Loucy (cell line): ENCODE data around the gene CARD8.

Experiments used
- EZH2phosphoT487 ChIP-seq: fragments of 200-600 bp; IDR thresholded peaks from 2 replicates; pipeline ENCODE4 v1.6.1; 2018; ENCODE audit warnings: antibody characterized with exemption, mild to moderate bottlenecking, moderate library complexity, borderline replicate concordance
- TF ChIP-seq, protein P1 (sequence below): fragments of 200-600 bp; sonication (generic); conservative IDR thresholded peaks from 2 replicates; pipeline ENCODE4 v1.5.1; 2014; ENCODE audit warnings: mild to moderate bottlenecking, antibody characterized with exemption, low read length

DNA sequence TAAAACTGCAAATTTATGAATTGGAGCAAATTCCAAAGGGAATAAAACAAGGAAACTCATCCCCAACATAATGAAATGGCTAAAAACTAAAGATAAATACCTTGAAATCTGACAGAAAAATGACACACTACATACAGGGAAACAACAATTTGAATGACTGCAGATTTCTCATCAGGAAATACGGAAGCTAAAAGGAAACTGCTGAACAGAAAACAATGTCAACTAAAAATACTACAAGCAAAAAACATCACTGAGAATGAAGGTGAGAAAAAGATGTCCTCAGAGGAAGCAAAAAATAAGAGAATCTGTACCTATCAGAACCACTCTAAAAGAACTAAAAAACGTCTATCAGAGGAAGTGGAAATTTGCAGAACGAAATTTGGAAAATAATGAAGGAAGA is 45.7 kb downstream of the CARD8 start:
- TF ChIP-seq, protein P1, sequence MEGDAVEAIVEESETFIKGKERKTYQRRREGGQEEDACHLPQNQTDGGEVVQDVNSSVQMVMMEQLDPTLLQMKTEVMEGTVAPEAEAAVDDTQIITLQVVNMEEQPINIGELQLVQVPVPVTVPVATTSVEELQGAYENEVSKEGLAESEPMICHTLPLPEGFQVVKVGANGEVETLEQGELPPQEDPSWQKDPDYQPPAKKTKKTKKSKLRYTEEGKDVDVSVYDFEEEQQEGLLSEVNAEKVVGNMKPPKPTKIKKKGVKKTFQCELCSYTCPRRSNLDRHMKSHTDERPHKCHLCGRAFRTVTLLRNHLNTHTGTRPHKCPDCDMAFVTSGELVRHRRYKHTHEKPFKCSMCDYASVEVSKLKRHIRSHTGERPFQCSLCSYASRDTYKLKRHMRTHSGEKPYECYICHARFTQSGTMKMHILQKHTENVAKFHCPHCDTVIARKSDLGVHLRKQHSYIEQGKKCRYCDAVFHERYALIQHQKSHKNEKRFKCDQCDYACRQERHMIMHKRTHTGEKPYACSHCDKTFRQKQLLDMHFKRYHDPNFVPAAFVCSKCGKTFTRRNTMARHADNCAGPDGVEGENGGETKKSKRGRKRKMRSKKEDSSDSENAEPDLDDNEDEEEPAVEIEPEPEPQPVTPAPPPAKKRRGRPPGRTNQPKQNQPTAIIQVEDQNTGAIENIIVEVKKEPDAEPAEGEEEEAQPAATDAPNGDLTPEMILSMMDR = no peak
- TF ChIP-seq EZH2phosphoT487 = no peak
